Gastrocnemius medialis (tissue), 4 donors: ENCODE measurements around the gene MEGF11.

Experiments
- POLR2A ChIP-seq, 2 donors: fragments of 450-650 bp; IDR thresholded peaks; one replicate each; pipeline ENCODE4 v1.6.1; 2017; ENCODE audit warnings: antibody characterized with exemption in 2 of 2, mild to moderate bottlenecking in 2 of 2, moderate library complexity in 2 of 2
- TF ChIP-seq, protein P1 (sequence below), 5 experiments: fragments of 450-650 bp in 3 of 5; fragments of 200-600 bp in 2 of 5; sonication (generic) in 2 of 5; IDR thresholded peaks in 4 of 5; conservative IDR thresholded peaks in 1 of 5; 1 replicate in 4 of 5; 2 replicates in 1 of 5; pipeline ENCODE4 v1.5.1; 2016 to 2019; ENCODE audit warnings: antibody characterized with exemption in 5 of 5, mild to moderate bottlenecking in 3 of 5, moderate library complexity in 3 of 5

GRCh38 chr15:66278056-66278455, 24.5 kb upstream of the MEGF11 start:
- TF ChIP-seq, protein P1, sequence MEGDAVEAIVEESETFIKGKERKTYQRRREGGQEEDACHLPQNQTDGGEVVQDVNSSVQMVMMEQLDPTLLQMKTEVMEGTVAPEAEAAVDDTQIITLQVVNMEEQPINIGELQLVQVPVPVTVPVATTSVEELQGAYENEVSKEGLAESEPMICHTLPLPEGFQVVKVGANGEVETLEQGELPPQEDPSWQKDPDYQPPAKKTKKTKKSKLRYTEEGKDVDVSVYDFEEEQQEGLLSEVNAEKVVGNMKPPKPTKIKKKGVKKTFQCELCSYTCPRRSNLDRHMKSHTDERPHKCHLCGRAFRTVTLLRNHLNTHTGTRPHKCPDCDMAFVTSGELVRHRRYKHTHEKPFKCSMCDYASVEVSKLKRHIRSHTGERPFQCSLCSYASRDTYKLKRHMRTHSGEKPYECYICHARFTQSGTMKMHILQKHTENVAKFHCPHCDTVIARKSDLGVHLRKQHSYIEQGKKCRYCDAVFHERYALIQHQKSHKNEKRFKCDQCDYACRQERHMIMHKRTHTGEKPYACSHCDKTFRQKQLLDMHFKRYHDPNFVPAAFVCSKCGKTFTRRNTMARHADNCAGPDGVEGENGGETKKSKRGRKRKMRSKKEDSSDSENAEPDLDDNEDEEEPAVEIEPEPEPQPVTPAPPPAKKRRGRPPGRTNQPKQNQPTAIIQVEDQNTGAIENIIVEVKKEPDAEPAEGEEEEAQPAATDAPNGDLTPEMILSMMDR (IDR thresholded peaks at IDR 0.05 in 4 of 5, conservative IDR thresholded peaks at IDR 0.05 in 1 of 5): no peak
- no peak for TF ChIP-seq POLR2A (IDR thresholded peaks at IDR 0.05)
